ENCODE measurements around the gene INSYN1.
A peak's percentile ranks its signal among the peaks of the same experiment; 100 is the strongest.

The INSYN1 gene

DNA sequence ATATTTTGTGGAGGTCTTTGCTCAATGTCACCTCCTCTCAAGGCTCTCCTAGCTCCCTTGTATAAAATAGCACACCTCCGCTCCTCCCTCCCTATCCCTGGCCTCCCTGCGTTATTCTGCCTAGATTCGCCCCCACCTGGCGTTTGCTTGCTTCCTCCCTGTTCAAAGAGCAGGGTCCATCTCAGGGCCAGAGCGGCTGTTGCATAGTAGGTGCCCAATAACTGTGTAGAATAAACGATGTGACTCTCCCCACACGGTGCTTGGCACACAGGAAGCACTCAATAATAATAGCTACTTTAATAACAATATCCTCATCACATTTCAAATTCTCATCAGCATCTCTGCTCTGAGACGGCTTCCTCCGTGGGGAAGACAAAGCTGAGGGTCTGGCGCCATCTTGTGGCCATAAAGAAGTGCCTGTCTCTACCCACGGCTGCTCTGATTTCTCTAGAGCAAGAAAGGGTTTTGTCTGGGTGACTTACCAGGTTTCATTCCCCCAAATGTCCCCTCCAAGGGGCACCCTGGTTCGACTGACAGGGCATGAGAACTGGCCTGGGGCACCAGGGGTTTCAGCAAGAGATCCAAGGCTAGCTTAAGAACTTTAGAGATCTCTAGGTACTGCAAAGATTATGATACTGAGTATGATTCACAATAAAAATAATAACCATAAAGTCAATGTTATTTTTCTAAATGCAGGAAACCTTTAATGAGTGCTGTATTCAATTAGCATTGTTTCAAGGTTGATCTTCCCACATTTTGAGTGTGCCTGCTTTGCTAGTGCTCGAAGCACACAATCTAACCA is 52.9 kb downstream of the INSYN1 start:
- no peak overlapping the region for H3K4me3 ChIP-seq (ENCODE audit: low read length)
- DNase-seq (ENCODE audit: low read depth, low spot score) = peak; percentile 64

DNA sequence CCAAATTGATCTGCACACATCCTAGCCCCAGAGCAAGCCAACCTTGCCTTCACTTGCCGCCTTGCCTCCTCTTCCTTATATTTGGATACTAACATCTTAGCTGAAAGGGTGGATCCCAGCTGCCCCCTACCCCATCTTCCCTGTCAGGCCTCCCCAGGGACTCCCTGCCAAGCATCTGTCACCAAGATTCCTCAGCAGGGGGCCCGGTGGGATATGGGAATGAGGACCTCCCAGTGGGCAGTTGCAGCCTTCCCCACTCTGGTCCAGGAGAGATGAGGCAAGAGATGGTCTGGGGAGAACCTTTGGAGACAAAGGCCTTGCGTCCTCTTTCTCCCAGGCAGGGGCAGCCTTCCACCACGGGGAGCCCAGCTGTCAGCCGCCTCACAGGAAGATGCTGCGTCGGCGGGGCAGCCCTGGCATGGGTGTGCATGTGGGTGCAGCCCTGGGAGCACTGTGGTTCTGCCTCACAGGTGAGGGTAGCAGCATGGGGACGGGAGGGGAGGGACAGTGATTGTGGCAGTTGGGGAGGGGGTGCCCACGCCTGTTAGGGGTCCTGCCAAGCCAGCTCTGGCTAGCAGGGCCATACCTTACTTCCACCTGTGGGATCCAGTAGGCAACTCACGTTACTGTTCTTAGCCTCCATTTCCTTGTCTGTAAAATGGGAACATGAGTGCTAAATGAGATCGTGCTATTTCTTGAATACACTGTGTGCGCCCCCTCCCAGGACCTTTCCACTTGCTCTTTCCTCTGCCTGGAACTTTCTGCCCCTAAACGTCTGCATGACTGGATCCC is 53.7 kb downstream of the INSYN1 start:
- no peak for DNase-seq (ENCODE audit: low read depth, low spot score)
- H3K4me3 ChIP-seq (ENCODE audit: low read length) = no peak overlapping the region

DNA sequence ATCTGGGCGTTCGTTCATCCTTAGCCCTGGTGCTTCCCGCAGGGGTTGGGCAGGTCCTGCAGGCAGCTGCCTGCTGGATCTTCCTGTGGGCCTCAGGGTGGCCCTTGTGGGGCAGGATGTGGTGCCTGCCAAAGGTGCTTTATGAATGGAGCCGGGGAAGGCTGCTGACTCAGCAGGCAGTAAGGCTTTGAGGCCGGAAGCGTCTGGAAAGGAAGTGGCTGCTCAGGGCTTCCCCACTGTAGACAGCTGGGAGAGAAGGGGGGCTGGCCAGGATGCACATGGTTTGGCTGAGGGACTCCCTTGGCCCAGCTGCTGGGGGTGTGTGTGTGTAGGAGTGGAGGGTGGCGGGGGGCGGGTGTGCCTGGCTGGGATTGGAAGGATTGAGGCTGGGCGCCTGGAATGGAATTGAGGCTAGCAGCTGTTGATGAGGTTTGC is 56.1 kb downstream of the INSYN1 start:
- H3K4me3 ChIP-seq (ENCODE audit: low read length) = no peak overlapping the region
- DNase-seq (ENCODE audit: low read depth, low spot score) = peak; percentile 97

DNA sequence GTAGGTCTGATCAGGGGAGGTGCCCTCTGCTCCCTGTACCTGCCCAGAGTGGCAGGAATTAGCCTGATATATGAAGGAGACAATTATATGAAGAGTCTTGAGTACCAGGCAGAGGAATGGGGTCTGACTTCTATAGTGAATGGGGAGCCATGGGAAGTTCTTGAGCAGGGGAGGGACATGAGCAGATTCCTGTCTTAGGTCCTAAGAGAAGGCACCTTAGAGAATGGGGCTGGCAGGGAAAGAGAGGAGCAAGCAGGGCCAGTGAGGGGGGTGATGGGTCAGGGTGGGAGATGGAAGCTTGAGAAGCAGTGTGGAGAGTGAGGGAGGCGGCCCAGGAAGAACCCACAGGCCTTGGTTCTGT is 56.5 kb downstream of the INSYN1 start:
- DNase-seq (ENCODE audit: low read depth, low spot score) = no peak

DNA sequence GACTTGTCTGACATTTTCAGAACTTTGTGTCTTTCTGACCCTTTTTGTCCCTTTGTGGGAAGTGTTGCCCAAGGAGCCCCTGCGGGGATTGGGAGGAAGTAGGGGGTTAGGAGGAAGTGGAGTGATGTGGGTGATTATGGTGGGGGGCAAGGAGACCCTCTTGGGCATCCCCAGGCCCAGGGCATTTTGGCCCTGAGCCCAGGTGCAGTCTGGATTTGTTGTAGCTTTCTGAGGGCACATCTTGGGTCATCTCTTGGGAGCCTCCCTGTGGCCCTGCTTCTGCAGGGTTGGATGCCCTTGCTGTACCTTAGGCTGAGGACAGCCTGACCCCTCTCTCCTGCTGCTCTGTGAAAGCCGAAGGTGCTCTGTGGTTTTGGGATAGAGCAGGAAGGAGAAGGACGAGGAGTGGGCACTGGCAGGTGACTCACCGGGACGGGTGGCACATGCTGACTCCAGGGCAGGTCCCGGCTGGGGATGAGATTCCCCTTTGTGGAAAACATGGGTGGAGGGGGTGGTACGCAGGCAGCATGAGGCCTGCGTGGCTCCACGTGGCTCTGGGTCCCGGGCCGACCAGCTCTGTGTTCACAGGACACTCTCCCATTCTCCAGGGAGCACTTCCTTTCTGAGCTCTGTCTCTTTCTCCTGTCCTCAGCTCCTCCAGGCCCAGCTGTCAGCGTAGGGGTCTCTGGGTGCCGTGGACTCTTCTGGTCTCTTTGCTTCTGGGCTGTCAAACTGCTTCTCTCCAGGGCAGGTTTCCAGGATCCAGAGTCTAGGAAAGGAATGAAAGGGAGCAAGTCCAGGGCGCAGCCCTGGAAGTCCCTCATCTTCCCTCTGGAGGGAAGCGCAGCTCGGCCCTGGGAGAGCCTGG is 57.1 kb downstream of the INSYN1 start:
- no peak for DNase-seq (ENCODE audit: low read depth, low spot score)
- H3K4me3 ChIP-seq (ENCODE audit: low read length) = no peak overlapping the region

More for the DNA sequence above, 56.5 kb downstream of the INSYN1 start:
- H3K4me3 ChIP-seq (ENCODE audit: low read length) = no peak overlapping the region

DNA sequence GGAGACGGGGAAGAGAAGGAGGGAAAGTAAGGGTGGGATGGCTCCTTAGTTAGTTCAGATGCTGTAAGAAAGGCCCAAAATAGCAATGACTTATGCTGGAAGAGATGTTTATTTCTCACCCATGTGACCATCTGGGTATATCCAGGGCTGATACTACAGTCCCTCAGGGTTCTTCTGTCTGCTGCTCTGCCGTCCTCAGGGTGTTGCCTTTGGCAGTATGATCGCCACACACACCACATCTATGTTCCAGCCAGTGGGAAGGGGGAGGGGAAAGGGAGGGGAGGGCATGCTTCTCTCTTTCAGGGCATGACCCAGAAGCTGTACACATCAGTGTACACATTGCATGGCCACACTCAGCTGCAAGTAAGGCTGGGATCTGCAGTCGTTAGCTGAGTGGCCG is 58.7 kb downstream of the INSYN1 start:
- H3K4me3 ChIP-seq (ENCODE audit: low read length) = no peak overlapping the region
- DNase-seq (ENCODE audit: low read depth, low spot score) = no peak

DNA sequence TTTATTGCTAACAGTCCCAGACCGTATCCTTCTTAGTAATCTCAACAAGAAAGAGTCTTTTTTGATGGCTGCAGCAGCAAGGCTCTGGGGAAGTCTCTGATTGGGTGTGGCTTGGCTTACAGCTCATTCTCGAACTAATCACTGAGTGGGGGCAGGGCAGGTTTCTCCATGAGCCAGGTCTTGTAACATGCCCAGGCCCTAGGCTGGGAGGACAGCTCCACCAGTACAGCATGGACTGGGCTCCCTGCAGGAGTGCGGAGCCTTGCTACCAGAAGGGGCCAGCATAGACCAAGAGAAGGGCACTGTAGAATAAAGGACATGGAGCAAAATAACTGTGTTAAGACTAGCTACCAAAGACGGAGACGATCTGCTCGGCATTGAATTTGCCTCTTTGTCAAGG is 61.8 kb downstream of the INSYN1 start:
- no peak for DNase-seq (ENCODE audit: low read depth, low spot score)
- H3K4me3 ChIP-seq (ENCODE audit: low read length) = no peak overlapping the region

DNA sequence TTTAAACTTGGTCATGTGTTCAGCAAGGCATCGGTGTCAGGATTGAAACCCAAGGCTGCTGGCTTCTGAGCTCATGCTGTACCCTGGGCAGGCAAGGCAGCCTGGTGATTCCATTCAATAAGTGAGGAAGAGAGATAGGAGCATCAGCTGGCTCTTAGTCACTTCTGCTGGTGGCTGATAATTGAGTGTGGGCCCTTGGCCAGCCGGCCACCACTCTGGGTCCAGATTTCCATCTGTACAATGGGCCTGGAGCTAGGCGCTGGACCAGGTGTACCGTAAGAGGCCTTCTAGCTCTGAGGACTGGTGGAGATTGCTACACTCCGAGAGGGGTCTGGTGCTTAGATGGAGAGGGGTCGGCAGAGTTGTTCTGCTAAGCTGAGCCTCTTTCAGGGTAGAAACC is 64.7 kb downstream of the INSYN1 start:
- DNase-seq (ENCODE audit: low read depth, low spot score) = no peak
- no peak overlapping the region for H3K4me3 ChIP-seq (ENCODE audit: low read length)

DNA sequence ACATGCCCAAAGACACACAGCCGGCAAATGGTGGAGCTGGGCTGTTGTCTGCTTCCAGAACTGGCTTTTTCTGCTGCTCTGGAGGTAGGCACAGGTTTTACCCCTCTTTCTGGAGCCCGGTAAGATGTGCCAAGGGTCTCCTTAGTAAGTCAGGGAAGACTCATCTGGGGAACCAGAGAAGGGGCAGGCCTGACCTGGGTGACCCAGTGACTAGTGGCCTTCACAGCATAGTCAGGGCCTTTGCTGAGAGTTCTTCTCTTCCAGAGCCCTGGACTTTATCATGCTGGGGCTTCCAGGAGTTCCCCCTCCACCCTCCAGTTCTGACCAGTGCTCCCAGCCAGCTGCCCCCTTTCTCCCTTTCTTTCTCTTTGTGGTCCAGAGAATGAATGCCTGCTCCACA is 65.8 kb downstream of the INSYN1 start:
- no peak for DNase-seq (ENCODE audit: low read depth, low spot score)

DNA sequence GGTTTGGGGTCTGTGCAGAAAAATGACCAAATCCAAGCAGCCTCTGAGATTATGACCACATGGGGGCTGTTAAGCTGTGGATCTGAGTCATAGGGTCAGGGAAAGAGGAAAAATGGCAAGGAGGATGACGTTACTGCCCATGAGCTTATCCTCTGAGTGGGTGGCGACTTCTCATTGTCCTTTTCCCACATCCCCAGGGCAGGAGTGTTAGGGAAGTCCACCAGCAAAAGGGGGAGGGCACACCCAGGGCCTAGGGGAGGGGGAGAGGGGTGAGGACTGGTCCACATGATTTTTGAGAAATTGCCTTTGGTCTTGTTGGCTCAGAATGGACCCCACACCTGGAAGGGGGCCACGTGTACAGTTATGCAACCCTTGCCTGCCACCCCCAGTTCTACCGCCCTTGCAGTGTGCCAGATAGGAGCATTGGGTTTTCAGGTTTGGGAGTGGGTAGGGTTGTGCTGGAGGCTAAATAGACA is 66.3 kb downstream of the INSYN1 start:
- H3K4me3 ChIP-seq (ENCODE audit: low read length) = no peak overlapping the region
- DNase-seq (ENCODE audit: low read depth, low spot score) = no peak

More for the DNA sequence above, 65.8 kb downstream of the INSYN1 start:
- H3K4me3 ChIP-seq (ENCODE audit: low read length) = no peak overlapping the region

DNA sequence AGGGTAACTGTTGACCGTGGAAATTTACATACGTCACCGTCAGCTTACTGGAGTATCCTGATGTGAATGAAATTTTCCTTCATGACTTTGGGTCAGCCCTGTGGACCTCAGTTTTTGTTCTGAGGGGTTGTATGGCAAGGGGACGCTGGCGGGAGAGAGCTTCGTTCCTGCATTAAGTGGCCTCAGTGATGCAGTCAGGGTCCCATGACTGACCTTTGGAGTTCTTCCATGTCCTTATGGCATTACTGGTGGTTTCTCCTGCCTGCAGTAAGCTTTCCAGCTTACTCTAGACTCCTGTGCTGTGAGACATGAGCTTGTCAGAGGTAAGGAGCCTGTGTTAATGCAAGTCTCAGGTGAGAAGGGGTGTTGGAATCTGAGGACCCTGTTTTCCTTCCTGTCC is 67.2 kb downstream of the INSYN1 start:
- no peak for DNase-seq (ENCODE audit: low read depth, low spot score)
- H3K4me3 ChIP-seq (ENCODE audit: low read length) = no peak overlapping the region

Data from Jurkat, Clone E6-1 (cell line).